ENCODE results near the gene CACNA1D. TPM values are rescaled to one million over a fixed set of nuclear protein-coding genes. Genes with fewer than 3 reads are reported as not detected.
A peak's percentile ranks its signal among the peaks of the same experiment; 100 is the strongest.

CACNA1D gene
- total RNA-seq, 4 donors from 2014 or later: 5.7 to 38.2 (median 20.0) TPM

DNA sequence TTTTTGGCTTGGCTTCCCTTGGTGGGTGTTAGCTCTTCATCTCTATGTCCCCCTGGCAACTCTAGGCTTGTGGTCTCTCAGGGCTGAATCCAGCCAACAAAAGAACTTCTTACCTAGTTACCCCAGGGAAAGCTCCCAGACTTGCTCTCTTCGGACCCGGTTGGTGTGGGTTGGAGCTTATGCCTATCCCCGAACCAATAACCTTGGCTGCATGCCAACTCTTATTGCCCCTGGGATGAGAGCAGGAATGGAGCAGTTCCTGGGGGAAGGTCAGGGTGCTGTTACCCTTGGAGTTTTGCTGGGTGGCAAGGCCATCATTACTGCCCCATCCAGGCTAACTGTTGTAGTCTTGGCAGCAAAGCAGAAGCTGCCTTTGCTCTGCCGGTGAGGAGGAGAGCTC lies 147.8 kb downstream of the CACNA1D start:
- 73 to 82% methylated on average over 3 to 4 of the region's 4 CpGs for WGBS, 2 donors
- TF ChIP-seq CTCF (IDR thresholded peaks at IDR 0.05) (no peak), POLR2A (IDR thresholded peaks at IDR 0.05) (no peak), EP300 (IDR thresholded peaks at IDR 0.05) (no peak)

DNA sequence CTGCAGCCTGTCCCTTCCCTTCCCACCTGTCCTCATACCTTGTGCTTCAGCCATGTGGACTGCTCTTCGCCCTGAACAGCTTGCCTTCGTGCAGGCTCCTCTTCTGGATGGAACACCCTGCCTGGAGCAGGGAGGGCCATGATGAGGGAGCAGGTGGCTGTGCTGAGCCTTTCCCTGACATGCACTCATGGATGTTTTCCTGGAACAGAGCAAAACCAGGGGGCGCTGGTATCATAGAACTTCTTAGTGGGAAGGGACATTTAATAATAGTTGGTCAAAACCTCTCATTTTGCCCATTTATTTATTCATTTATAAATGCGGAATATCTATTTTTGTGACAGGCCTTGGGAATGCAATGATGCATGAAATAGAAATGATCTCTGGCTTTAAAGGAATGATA lies 149.3 kb downstream of the CACNA1D start:
- Histone ChIP-seq H3K27me3 (no peaks in the 10 kb centered on the region), H3K4me1 (peaks cover 0 to 14% (median 3%) of the 10 kb centered on the region in 4 donors), H3K9me3 (no peaks in the 10 kb centered on the region), H3K36me3 (no peaks in the 10 kb centered on the region), H3K27ac (no peak overlapping the region), H3K4me3 (no peak overlapping the region)
- 77 to 80% methylated on average over 4 of the region's 4 CpGs for WGBS, 2 donors
- no peak for DNase-seq (ENCODE audit: low spot score in 2 of 2)
- peak in 1 of 5 experiments; percentile 8 for TF ChIP-seq CTCF (IDR thresholded peaks at IDR 0.05)
- no peak for TF ChIP-seq POLR2A (IDR thresholded peaks at IDR 0.05)

More for the DNA sequence above, 147.8 kb downstream of the CACNA1D start:
- H3K27ac ChIP-seq: no peak overlapping the region
- H3K27me3 ChIP-seq: no peaks in the 10 kb centered on the region
- no peaks in the 10 kb centered on the region for H3K9me3 ChIP-seq
- H3K4me1 ChIP-seq: peaks cover 0 to under 1% (median 0%) of the 10 kb centered on the region in 4 donors
- no peaks in the 10 kb centered on the region for H3K36me3 ChIP-seq
- no peak overlapping the region for H3K4me3 ChIP-seq
- no peak for DNase-seq (ENCODE audit: low spot score in 2 of 2)

DNA sequence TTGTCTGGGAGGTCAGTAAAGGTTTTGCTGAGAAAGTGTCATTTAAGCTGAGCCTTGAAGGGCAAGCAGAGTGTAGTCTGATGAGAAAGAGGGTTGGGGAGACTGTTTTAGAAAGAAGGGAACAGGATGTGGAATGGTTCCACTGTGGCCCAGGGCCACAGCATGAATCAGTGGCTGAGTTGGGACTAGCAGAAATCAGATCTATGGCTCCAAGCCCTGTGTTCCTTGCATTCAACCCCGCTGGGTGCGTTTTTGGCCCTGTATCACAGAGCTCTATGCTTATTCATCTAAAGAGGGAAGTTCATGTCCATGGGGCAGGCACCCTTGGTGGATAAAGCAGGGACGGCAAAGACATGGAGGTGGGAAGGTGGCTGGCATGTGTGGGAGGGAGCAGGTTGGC lies 151.3 kb downstream of the CACNA1D start:
- no peaks in the 10 kb centered on the region for H3K27me3 ChIP-seq
- no peaks in the 10 kb centered on the region for H3K9me3 ChIP-seq
- peaks cover 0 to 19% (median 3%) of the 10 kb centered on the region in 4 donors for H3K4me1 ChIP-seq
- TF ChIP-seq POLR2A (IDR thresholded peaks at IDR 0.05) (no peak), EP300 (IDR thresholded peaks at IDR 0.05) (no peak), CTCF (IDR thresholded peaks at IDR 0.05) (no peak)
- H3K36me3 ChIP-seq: no peaks in the 10 kb centered on the region
- no peak overlapping the region for H3K4me3 ChIP-seq
- 81 to 90% methylated on average over 3 of the region's 3 CpGs for WGBS, 2 donors
- DNase-seq (ENCODE audit: low spot score in 2 of 2): no peak
- H3K27ac ChIP-seq: no peak overlapping the region

GRCh38 chr3:53646723-53647122 lies 152.3 kb downstream of the CACNA1D start:
- no peaks in the 10 kb centered on the region for H3K9me3 ChIP-seq
- TF ChIP-seq POLR2A (IDR thresholded peaks at IDR 0.05) (no peak), CTCF (IDR thresholded peaks at IDR 0.05) (no peak), EP300 (IDR thresholded peaks at IDR 0.05) (no peak)
- no peak for DNase-seq (ENCODE audit: low spot score in 2 of 2)
- 69 to 83% methylated on average over 3 of the region's 3 CpGs for WGBS, 2 donors
- no peak overlapping the region for H3K27ac ChIP-seq
- H3K27me3 ChIP-seq: no peaks in the 10 kb centered on the region
- peaks cover 0 to 20% (median 3%) of the 10 kb centered on the region in 4 donors for H3K4me1 ChIP-seq
- no peak overlapping the region for H3K4me3 ChIP-seq
- H3K36me3 ChIP-seq: no peaks in the 10 kb centered on the region

- DNase-seq (ENCODE audit: low spot score in 2 of 2): no peak
- whole genome bisulfite sequencing, 2 donors: 89 to 91% methylated on average over 4 of the region's 4 CpGs
These were observed 155.4 kb downstream of the CACNA1D start for GRCh38 chr3:53649816-53650215.

More at GRCh38 chr3:53649816-53650215, 155.4 kb downstream of the CACNA1D start:
- Histone ChIP-seq H3K36me3 (no peaks in the 10 kb centered on the region), H3K4me3 (no peak overlapping the region), H3K27me3 (no peaks in the 10 kb centered on the region), H3K27ac (no peak overlapping the region), H3K4me1 (peaks cover 0 to 20% (median 3%) of the 10 kb centered on the region in 4 donors), H3K9me3 (no peaks in the 10 kb centered on the region)
- TF ChIP-seq POLR2A (IDR thresholded peaks at IDR 0.05): no peak
- no peak for TF ChIP-seq CTCF (IDR thresholded peaks at IDR 0.05)
- TF ChIP-seq EP300 (IDR thresholded peaks at IDR 0.05): no peak
